Measurements from ENCODE around the gene TNPO2.

DNA sequence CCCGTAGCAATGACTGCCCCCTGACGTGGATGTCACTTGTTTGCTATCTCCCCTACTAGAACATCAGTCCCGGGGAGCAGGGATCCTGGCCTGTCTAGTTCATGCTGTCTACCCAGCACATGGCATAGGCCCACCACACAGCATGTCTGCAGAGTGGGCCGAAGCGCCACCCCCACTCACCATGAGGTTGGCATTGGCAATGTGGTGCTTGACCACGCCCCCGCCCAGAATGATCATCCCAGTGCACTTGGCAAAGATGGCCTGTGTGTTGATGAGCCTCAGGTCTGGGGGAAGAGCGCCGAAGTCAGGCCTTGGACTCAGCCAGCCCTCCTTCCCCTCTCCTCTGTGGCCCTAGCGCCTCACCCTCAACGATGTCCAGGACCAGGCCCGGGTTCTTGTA lies 46.8 kb downstream of the TNPO2 start:
- no peak for TF ChIP-seq TAF1 (IDR thresholded peaks at IDR 0.05; ENCODE audit: borderline replicate concordance, insufficient read depth, low read length)
- TF ChIP-seq SIN3A (IDR thresholded peaks at IDR 0.05; ENCODE audit: borderline replicate concordance, insufficient read depth, low read length) = no peak
- TF ChIP-seq POLR2AphosphoS5 (IDR thresholded peaks at IDR 0.05; ENCODE audit: low read depth, low read length) = no peak
- TF ChIP-seq, protein P1, sequence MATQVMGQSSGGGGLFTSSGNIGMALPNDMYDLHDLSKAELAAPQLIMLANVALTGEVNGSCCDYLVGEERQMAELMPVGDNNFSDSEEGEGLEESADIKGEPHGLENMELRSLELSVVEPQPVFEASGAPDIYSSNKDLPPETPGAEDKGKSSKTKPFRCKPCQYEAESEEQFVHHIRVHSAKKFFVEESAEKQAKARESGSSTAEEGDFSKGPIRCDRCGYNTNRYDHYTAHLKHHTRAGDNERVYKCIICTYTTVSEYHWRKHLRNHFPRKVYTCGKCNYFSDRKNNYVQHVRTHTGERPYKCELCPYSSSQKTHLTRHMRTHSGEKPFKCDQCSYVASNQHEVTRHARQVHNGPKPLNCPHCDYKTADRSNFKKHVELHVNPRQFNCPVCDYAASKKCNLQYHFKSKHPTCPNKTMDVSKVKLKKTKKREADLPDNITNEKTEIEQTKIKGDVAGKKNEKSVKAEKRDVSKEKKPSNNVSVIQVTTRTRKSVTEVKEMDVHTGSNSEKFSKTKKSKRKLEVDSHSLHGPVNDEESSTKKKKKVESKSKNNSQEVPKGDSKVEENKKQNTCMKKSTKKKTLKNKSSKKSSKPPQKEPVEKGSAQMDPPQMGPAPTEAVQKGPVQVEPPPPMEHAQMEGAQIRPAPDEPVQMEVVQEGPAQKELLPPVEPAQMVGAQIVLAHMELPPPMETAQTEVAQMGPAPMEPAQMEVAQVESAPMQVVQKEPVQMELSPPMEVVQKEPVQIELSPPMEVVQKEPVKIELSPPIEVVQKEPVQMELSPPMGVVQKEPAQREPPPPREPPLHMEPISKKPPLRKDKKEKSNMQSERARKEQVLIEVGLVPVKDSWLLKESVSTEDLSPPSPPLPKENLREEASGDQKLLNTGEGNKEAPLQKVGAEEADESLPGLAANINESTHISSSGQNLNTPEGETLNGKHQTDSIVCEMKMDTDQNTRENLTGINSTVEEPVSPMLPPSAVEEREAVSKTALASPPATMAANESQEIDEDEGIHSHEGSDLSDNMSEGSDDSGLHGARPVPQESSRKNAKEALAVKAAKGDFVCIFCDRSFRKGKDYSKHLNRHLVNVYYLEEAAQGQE (IDR thresholded peaks at IDR 0.05; ENCODE audit: insufficient read depth in 1 of 2, low read depth in 2 of 2, low read length in 2 of 2) = no peak
- TF ChIP-seq FOXP2 (optimal IDR thresholded peaks at IDR 0.05; ENCODE audit: borderline replicate concordance, extremely low read depth, extremely low read length, insufficient read depth) = no peak
